Measurements from ENCODE around the gene DRG2. TPM values are rescaled to one million over a fixed set of nuclear protein-coding genes. Genes with fewer than 3 reads are reported as not detected.

The DRG2 gene
- total and polyA plus RNA-seq, 2 donors (not counting 3 experiments of a cell fraction or from before 2014, with no cell fraction given): 50.2 to 60.4 TPM

GRCh38 chr17:18132711-18133110 lies 45.0 kb downstream of the DRG2 start:
- TF ChIP-seq EZH2 (IDR thresholded peaks at IDR 0.05; ENCODE audit: borderline replicate concordance, low read depth, low read length, severe bottlenecking) (no peak), JUN (IDR thresholded peaks at IDR 0.05; ENCODE audit: borderline replicate concordance, insufficient read depth, insufficient read length, low read depth) (no peak), GATA2 (IDR thresholded peaks at IDR 0.05; ENCODE audit: insufficient read depth, insufficient read length, low read depth, low read length) (no peak), CTCF (IDR thresholded peaks at IDR 0.05; ENCODE audit: extremely low read depth in 1 of 2, insufficient read depth in 1 of 2, low read depth in 1 of 2, low read length in 2 of 2) (no peak), POLR2A (IDR thresholded peaks at IDR 0.05; ENCODE audit: low read depth, low read length) (no peak), POLR2AphosphoS5 (IDR thresholded peaks at IDR 0.05; ENCODE audit: insufficient read depth, low read depth, low read length) (no peak), FOS (IDR thresholded peaks at IDR 0.05; ENCODE audit: borderline replicate concordance, insufficient read depth, low read length) (no peak), MAX (IDR thresholded peaks at IDR 0.05; ENCODE audit: insufficient read depth, insufficient read length) (no peak), MYC (IDR thresholded peaks at IDR 0.05; ENCODE audit: low read depth, low read length) (no peak)
- no peak overlapping the region for H3K9ac ChIP-seq (replicated peaks; ENCODE audit: extremely low read depth, insufficient read depth, low read length)
- H3K79me2 ChIP-seq (ENCODE audit: control insufficient read depth, insufficient read depth, low read length): no peaks in the 10 kb centered on the region
- H3K36me3 ChIP-seq (ENCODE audit: control insufficient read depth in 2 of 2, extremely low read depth in 1 of 2, insufficient read depth in 2 of 2, low read length in 2 of 2): no peaks in the 10 kb centered on the region
- intact Hi-C loops (cut with micrococcal nuclease) (no loop called here), dilution Hi-C loops (cut with MboI; ENCODE audit: extremely low pct_ligation_motif_present, low sequenced_read_pairs) (no loop called here)
- ChIA-PET CTCF (interaction anchor here (0.8 kb wide), 1 partner anchor 8 kb away, joined by 5 read pairs; no protein-coding TSS in a partner anchor), POLR2A (no interaction called here)
- no peak overlapping the region for H3K4me2 ChIP-seq (ENCODE audit: insufficient read depth, low read length)
- no peaks in the 10 kb centered on the region for H3K27me3 ChIP-seq (ENCODE audit: control insufficient read depth in 2 of 2, insufficient read depth in 2 of 2, low read length in 2 of 2)
- DNase-seq (ENCODE audit: low read depth, low spot score) (no peak), FAIRE-seq (no peak)
- BruUV-seq (replicated peaks): no TSS peak
- H3K9me3 ChIP-seq (replicated peaks; ENCODE audit: control insufficient read depth, insufficient read depth, low read length): no peaks in the 10 kb centered on the region
- no peak overlapping the region for H2AFZ ChIP-seq (ENCODE audit: low read depth, low read length)
- no peaks in the 10 kb centered on the region for H4K20me1 ChIP-seq (replicated peaks; ENCODE audit: control insufficient read depth, extremely low read depth, insufficient read depth, low read length)
- H3K27ac ChIP-seq (ENCODE audit: insufficient read depth, low read depth, low read length): no peak overlapping the region
- H3K4me1 ChIP-seq (ENCODE audit: control insufficient read depth, extremely low read depth, insufficient read depth, low read length): no peaks in the 10 kb centered on the region
- no peaks in the 10 kb centered on the region for H3K9me1 ChIP-seq (replicated peaks; ENCODE audit: control insufficient read depth, extremely low read depth, insufficient read depth, low read length)
- H3K4me3 ChIP-seq (replicated peaks in 1 of 3; ENCODE audit: insufficient read depth in 1 of 3, low read depth in 1 of 3, low read length in 3 of 3): no peak overlapping the region
